ENCODE measurements around the gene BBS4.
A peak's percentile ranks its signal among the peaks of the same experiment; 100 is the strongest.
"Not testable (repeated sequence)": the region's sequence is repeated elsewhere in the genome, so short reads cannot be mapped to it uniquely, and the experiment has no call there.

BBS4 gene

GRCh38 chr15:72676838-72677237 is 9.2 kb upstream of the BBS4 start:
- H3K4me1 ChIP-seq (ENCODE audit: insufficient read depth, low read length): 0 out of 2 replicates have a peak, but pooled peaks cover 1% of the 10 kb centered on the region
- H3K36me3 ChIP-seq (ENCODE audit: insufficient read depth, low read length): no peaks in the 10 kb centered on the region
- H3K9me3 ChIP-seq (ENCODE audit: control insufficient read depth, insufficient read depth, low read length): no peaks in the 10 kb centered on the region
- no peak overlapping the region for H3K9ac ChIP-seq (ENCODE audit: low read depth, low read length)

DNA sequence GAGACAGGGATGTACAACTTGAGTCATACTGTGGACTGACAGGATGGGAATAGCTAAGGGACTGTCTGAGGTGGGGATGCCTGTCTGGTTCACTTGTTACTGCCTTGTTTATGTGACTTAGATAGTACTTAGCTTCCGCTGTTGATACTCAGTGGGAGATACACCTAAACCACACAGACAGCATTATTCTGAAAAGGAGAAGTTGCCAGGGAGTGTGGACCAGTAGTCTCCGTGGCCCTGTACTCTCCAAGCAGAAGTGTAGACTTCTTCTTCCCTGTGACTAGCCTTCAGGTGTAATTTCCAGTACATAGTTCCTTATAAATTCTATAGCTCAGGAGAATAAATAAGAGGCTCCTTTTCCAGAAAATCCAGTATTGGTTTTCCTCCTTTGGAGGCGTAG is 5.1 kb upstream of the BBS4 start:
- H3K4me1 ChIP-seq (ENCODE audit: insufficient read depth, low read length): no peaks in the 10 kb centered on the region
- H3K36me3 ChIP-seq (ENCODE audit: insufficient read depth, low read length): no peaks in the 10 kb centered on the region
- no peak overlapping the region for H3K9ac ChIP-seq (ENCODE audit: low read depth, low read length)
- no peaks in the 10 kb centered on the region for H3K9me3 ChIP-seq (ENCODE audit: control insufficient read depth, insufficient read depth, low read length)

- Histone ChIP-seq H3K4me1 (ENCODE audit: insufficient read depth, low read length) (no peaks in the 10 kb centered on the region), H3K9me3 (ENCODE audit: control insufficient read depth, insufficient read depth, low read length) (no peaks in the 10 kb centered on the region), H3K9ac (ENCODE audit: low read depth, low read length) (no peak overlapping the region), H3K36me3 (ENCODE audit: insufficient read depth, low read length) (no peaks in the 10 kb centered on the region)
Observed at GRCh38 chr15:72682772-72683171, 3.2 kb upstream of the BBS4 start.

GRCh38 chr15:72685301-72685924 is 594 bp upstream of the BBS4 start:
- Histone ChIP-seq H3K9me3 (ENCODE audit: control insufficient read depth, insufficient read depth, low read length) (no peaks in the 10 kb centered on the region), H3K4me1 (ENCODE audit: insufficient read depth, low read length) (no peaks in the 10 kb centered on the region), H3K9ac (ENCODE audit: low read depth, low read length) (peak overlapping the region; percentile 98), H3K36me3 (ENCODE audit: insufficient read depth, low read length) (no peaks in the 10 kb centered on the region)

DNA sequence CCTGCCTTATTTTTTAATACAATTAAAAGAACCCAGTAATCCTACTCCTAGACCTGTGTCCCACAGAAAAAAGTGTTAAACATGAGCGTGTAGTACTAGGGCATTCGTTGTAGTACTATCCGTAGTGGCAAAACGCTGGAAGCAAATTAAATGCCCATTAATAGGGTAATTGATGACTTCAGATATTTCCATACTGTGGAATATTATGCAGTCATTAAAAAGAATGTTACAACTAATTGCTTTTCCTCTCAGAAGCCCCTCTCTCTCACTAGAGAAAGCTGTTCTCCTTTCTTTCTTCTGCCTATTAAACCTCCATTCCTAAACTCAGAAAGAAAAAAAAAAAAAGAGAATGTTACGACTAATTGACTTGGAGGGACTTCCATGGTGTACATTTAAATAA is 2.7 kb downstream of the BBS4 start:
- Histone ChIP-seq H3K9ac (ENCODE audit: low read depth, low read length) (no peak overlapping the region), H3K36me3 (ENCODE audit: insufficient read depth, low read length) (no peaks in the 10 kb centered on the region), H3K9me3 (ENCODE audit: control insufficient read depth, insufficient read depth, low read length) (no peaks in the 10 kb centered on the region), H3K4me1 (ENCODE audit: insufficient read depth, low read length) (no peaks in the 10 kb centered on the region)

DNA sequence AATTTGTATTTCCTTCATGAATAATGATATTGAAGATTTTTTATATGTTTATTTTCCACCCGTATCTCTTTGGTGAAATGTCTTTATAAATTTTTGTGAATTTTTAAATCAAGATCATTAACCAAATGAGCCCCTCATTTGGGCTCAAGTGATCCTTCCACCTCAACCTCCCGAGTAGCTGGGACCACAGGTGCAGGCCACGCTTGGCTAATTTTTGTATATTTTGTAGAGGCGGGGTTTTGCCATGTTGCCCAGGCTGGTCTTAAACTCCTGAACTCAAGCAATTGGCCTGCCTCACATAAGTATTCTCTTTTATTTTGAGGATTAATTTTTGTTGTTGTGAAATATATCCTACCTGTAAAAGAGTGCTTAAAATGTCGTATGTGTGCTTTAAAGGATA is 4.9 kb downstream of the BBS4 start:
- Histone ChIP-seq H3K36me3 (ENCODE audit: insufficient read depth, low read length) (no peaks in the 10 kb centered on the region), H3K4me1 (ENCODE audit: insufficient read depth, low read length) (no peaks in the 10 kb centered on the region), H3K9ac (ENCODE audit: low read depth, low read length) (no peak overlapping the region), H3K9me3 (ENCODE audit: control insufficient read depth, insufficient read depth, low read length) (no peaks in the 10 kb centered on the region)

DNA sequence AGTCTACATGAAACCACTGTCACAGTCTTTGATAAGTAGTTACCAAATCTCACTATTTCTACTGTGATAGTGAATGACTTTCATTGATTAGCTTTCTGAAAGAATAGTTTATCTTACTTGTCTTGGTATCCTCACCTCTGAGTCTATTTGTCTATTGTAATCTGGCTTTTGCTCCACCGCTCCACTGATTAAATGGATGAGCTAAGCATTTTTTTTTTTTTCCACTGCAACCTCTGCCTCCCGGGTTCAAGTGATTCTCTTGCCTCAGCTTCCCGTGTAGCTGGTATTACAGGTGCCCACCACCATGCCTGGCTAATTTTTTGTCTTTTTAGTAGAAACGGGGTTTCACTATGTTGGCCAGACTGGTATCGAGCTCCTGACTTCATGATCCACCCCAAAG is 12.9 kb downstream of the BBS4 start:
- no peak overlapping the region for H3K9ac ChIP-seq (ENCODE audit: low read depth, low read length)
- no peaks in the 10 kb centered on the region for H3K9me3 ChIP-seq (ENCODE audit: control insufficient read depth, insufficient read depth, low read length)
- H3K36me3 ChIP-seq (ENCODE audit: insufficient read depth, low read length): no peaks in the 10 kb centered on the region
- H3K4me1 ChIP-seq (ENCODE audit: insufficient read depth, low read length): no peaks in the 10 kb centered on the region

GRCh38 chr15:72700076-72700475 is 14.1 kb downstream of the BBS4 start:
- H3K9me3 ChIP-seq (ENCODE audit: control insufficient read depth, insufficient read depth, low read length): no peaks in the 10 kb centered on the region

GRCh38 chr15:72706266-72706665 is 20.3 kb downstream of the BBS4 start:
- Histone ChIP-seq H3K9ac (ENCODE audit: low read depth, low read length) (no peak overlapping the region), H3K36me3 (ENCODE audit: insufficient read depth, low read length) (no peaks in the 10 kb centered on the region), H3K4me1 (ENCODE audit: insufficient read depth, low read length) (no peaks in the 10 kb centered on the region), H3K9me3 (ENCODE audit: control insufficient read depth, insufficient read depth, low read length) (no peaks in the 10 kb centered on the region)

More at GRCh38 chr15:72700076-72700475, 14.1 kb downstream of the BBS4 start:
- H3K4me1 ChIP-seq (ENCODE audit: insufficient read depth, low read length): no peaks in the 10 kb centered on the region
- H3K36me3 ChIP-seq (ENCODE audit: insufficient read depth, low read length): no peaks in the 10 kb centered on the region
- H3K9ac ChIP-seq (ENCODE audit: low read depth, low read length): no peak overlapping the region

DNA sequence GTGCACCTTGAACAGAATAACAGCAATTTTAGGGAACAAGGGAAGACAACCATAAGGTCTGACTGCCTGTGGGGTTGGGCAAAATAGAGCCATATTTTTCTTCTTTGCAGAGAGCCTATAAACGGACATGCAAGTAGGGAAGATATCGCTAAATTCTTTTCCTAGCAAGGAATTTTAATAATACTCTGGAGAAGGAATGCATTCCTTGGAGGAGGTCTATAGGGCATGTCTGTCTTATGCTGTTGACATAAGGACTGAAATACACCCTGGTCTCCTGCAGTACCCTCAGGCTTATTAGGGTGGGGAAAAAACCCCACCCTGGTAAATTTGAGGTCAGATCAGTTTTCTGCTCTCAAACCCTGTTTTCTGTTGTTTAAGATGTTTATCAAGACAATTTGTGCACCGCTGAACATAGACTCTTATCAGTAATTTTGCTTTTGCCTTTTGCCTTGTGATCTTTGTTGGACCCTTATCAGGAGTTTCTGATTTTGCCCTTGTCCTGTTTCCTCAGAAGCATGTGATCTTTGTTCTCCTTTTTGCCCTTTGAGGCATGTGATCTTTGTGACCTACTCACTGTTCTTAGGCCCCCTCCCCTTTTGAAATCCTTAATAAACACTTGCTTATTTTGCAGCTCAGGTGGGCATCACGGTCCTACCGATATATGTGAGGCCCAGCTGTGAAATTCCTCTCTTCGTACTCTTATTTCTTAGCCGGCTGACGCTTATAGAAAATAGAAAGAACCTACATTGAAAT is 22.7 kb downstream of the BBS4 start:
- H3K9me3 ChIP-seq (ENCODE audit: control insufficient read depth, insufficient read depth, low read length); H3K36me3 ChIP-seq (ENCODE audit: insufficient read depth, low read length); H3K9ac ChIP-seq (ENCODE audit: low read depth, low read length); H3K4me1 ChIP-seq (ENCODE audit: insufficient read depth, low read length): not testable (repeated sequence)

DNA sequence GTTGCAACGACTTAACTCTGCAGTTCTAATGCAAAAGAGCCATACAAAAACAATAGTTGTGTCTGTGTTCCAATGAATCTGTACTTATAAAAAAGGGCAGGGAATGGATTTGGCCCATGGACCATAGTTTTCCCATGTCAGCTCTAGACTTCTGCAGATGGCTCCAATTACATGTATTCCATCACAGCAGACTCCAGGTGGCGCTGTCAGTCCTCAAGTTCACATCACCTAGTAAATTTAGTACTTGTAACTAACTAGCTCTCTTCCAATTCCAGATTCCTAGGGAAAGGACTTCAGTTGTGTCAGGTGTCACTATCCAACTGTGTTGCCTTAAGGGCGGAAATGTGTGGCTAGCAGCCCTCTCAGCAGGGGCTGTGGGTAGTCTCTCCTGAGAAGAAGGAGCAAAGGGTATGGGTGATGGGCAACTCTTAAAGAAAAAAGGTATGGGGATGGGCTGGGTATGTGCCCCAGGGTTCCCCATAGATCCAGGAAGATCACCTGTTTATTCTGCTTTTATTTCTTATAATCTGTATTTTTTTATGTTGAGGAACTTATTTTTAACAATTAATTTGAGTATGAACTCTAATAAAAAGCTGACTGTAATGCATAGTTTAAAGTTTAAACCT is 36.2 kb downstream of the BBS4 start:
- H3K36me3 ChIP-seq (ENCODE audit: insufficient read depth, low read length): no peaks in the 10 kb centered on the region; the same call in 1 of the 2 replicates
- no peaks in the 10 kb centered on the region for H3K4me1 ChIP-seq (ENCODE audit: insufficient read depth, low read length)
- no peak overlapping the region for H3K9ac ChIP-seq (ENCODE audit: low read depth, low read length)
- no peaks in the 10 kb centered on the region for H3K9me3 ChIP-seq (ENCODE audit: control insufficient read depth, insufficient read depth, low read length)

DNA sequence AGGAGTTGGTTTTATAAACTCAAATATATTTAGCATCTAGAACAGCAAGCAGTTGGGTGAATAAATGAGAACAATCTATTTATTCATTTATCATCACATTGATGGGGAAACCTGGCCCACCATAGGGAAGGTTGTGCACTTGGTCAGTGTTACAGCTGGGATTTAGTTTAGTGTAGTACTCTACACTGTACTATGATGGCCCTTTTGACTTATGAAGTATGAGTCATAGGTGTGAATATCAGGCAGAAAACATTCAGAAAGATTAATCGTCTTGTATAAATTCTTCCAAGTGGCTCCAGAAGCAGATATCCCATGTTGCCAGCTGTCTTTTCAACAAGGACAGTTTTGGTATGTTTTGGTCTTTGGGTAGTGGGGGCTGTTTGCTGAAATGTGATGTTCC is 38.0 kb downstream of the BBS4 start:
- H3K4me1 ChIP-seq (ENCODE audit: insufficient read depth, low read length): no peaks in the 10 kb centered on the region
- H3K9ac ChIP-seq (ENCODE audit: low read depth, low read length): no peak overlapping the region
- no peaks in the 10 kb centered on the region for H3K9me3 ChIP-seq (ENCODE audit: control insufficient read depth, insufficient read depth, low read length)
- H3K36me3 ChIP-seq (ENCODE audit: insufficient read depth, low read length): no peaks in the 10 kb centered on the region; the same call in 1 of the 2 replicates

- no peaks in the 10 kb centered on the region; the same call in 1 of the 2 replicates for H3K36me3 ChIP-seq (ENCODE audit: insufficient read depth, low read length)
- no peaks in the 10 kb centered on the region for H3K9me3 ChIP-seq (ENCODE audit: control insufficient read depth, insufficient read depth, low read length)
- no peaks in the 10 kb centered on the region for H3K4me1 ChIP-seq (ENCODE audit: insufficient read depth, low read length)
- no peak overlapping the region for H3K9ac ChIP-seq (ENCODE audit: low read depth, low read length)
Observed at GRCh38 chr15:72725446-72725845, 39.4 kb downstream of the BBS4 start.

DNA sequence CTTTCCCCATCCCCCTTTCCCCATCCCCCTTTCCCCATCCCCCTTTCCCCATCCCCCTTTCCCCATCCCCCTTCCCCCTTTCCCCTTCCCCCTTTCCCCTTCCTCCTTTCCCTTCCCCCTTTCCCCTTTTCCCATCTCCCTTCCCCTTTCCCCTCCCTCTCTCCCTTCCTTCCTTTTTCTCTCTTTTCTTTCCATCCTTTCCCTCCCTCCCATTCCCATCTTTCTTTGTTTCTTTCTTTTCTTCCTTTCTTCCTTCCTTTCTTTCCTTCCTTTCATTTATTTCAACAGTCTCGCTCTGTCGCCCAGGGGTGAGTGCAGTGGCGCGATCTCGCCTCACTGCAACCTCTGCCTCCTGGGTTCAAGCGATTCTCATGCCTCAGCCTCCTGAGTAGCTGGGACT is 39.8 kb downstream of the BBS4 start:
- H3K9me3 ChIP-seq (ENCODE audit: control insufficient read depth, insufficient read depth, low read length); H3K4me1 ChIP-seq (ENCODE audit: insufficient read depth, low read length); H3K9ac ChIP-seq (ENCODE audit: low read depth, low read length); H3K36me3 ChIP-seq (ENCODE audit: insufficient read depth, low read length): not testable (repeated sequence)

DNA sequence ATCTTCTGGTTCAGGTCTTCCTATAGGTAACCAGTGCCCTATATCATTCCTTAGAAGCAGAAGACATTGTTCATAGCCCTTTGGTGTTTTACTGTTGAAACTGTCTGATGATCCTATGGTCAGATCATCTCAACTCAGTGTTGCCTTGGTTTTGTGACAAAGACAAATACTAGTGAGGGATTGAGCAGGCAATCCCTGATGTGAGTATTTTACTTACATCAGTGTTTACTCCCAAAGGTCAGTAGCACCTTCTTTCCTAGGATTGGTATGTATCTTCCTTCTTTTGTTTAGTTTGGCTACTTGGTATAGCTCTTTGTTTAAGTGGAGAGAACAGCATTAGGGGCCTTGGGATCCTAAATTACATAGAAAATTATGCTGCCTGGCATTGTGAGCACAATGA is 41.1 kb downstream of the BBS4 start:
- no peaks in the 10 kb centered on the region; the same call in 1 of the 2 replicates for H3K36me3 ChIP-seq (ENCODE audit: insufficient read depth, low read length)

More for the DNA sequence above, 41.1 kb downstream of the BBS4 start:
- no peak overlapping the region for H3K9ac ChIP-seq (ENCODE audit: low read depth, low read length)
- no peaks in the 10 kb centered on the region for H3K9me3 ChIP-seq (ENCODE audit: control insufficient read depth, insufficient read depth, low read length)
- no peaks in the 10 kb centered on the region for H3K4me1 ChIP-seq (ENCODE audit: insufficient read depth, low read length)
